HEK293 (cell line): ENCODE measurements around the gene EDA.

Experiments used
- CTCF ChIA-PET: fragments of 350-600 bp; formaldehyde crosslinking; extraction: SDS; loops from one replicate; lab custom pipeline; 2021; ENCODE audit warnings: antibody characterized with exemption; lab: Yijun Ruan, JAX
- POLR2A ChIA-PET: fragments of 300-600 bp; formaldehyde crosslinking; extraction: SDS; loops from one replicate; lab custom pipeline; 2020; ENCODE audit warnings: antibody characterized with exemption, inconsistent platforms; lab: Yijun Ruan, JAX
- H3K27ac ChIP-seq: fragments of 200-500 bp; sonication (Bioruptor generic); 2 replicates; pipeline ENCODE4 v1.5.1; 2014; ENCODE audit warnings: low read depth, low read length, control low read depth, inconsistent platforms; ENCODE audit errors: extremely low read depth
- H3K36me3 ChIP-seq, 2 experiments: fragments of 200-500 bp in 1 of 2; sonication (Bioruptor generic) in 1 of 2; 1 replicate in 1 of 2; 2 replicates in 1 of 2; pipeline ENCODE4 v1.5.1; 2014 to 2017; ENCODE audit warnings: inconsistent platforms in 2 of 2, low read length in 2 of 2; ENCODE audit not compliant: control insufficient read depth in 2 of 2, insufficient read depth in 1 of 2
- H3K4me1 ChIP-seq: fragments of 200-500 bp; sonication (Bioruptor generic); 2 replicates; pipeline ENCODE4 v1.5.1; 2014; ENCODE audit warnings: mild to moderate bottlenecking, low read length, inconsistent platforms; ENCODE audit not compliant: control insufficient read depth, insufficient read depth
- H3K4me3 ChIP-seq: 2 replicates; pipeline ENCODE4 v1.5.1; 2011; ENCODE audit warnings: low read depth, mild to moderate bottlenecking, control low read depth, low read length, moderate library complexity
- H3K9me3 ChIP-seq: fragments of 200-500 bp; sonication (Bioruptor generic); 2 replicates; pipeline ENCODE4 v1.5.1; 2014; ENCODE audit warnings: low read depth, low read length, inconsistent platforms; ENCODE audit not compliant: control insufficient read depth, insufficient read depth
- HOXD13 ChIP-seq: sonication (generic); formaldehyde crosslinking; IDR thresholded peaks from 2 replicates; pipeline ENCODE4 v1.8.0; 2022; ENCODE audit warnings: missing genetic modification reagents, borderline replicate concordance
- KLF9 ChIP-seq: fragments of 450-650 bp; formaldehyde crosslinking; IDR thresholded peaks from 2 replicates; pipeline ENCODE4 v1.5.1; 2016; ENCODE audit warnings: missing biosample characterization, missing genetic modification characterization, low read depth
- OSR2 ChIP-seq: fragments of 450-650 bp; formaldehyde crosslinking; IDR thresholded peaks from 2 replicates; pipeline ENCODE4 v1.5.1; 2016; ENCODE audit warnings: missing biosample characterization, missing genetic modification characterization
- OVOL3 ChIP-seq: fragments of 450-650 bp; formaldehyde crosslinking; IDR thresholded peaks from 2 replicates; pipeline ENCODE4 v1.5.1; 2016; ENCODE audit warnings: missing biosample characterization, missing genetic modification characterization
- SP7 ChIP-seq: fragments of 450-650 bp; formaldehyde crosslinking; IDR thresholded peaks from 2 replicates; pipeline ENCODE4 v1.5.1; 2016; ENCODE audit warnings: missing biosample characterization, missing genetic modification characterization
- ZBTB8A ChIP-seq: fragments of 450-650 bp; formaldehyde crosslinking; IDR thresholded peaks from 2 replicates; pipeline ENCODE4 v1.5.1; 2016; ENCODE audit warnings: missing biosample characterization, missing genetic modification characterization
- ZIC2 ChIP-seq: fragments of 450-650 bp; formaldehyde crosslinking; IDR thresholded peaks from 2 replicates; pipeline ENCODE4 v1.5.1; 2016; ENCODE audit warnings: missing biosample characterization, missing genetic modification characterization
- ZNF175 ChIP-seq: fragments of 450-650 bp; formaldehyde crosslinking; IDR thresholded peaks from 2 replicates; pipeline ENCODE4 v1.5.1; 2016; ENCODE audit warnings: missing biosample characterization, missing genetic modification characterization
- ZNF2 ChIP-seq: fragments of 450-650 bp; formaldehyde crosslinking; IDR thresholded peaks from 2 replicates; pipeline ENCODE4 v1.5.1; 2016; ENCODE audit warnings: missing biosample characterization, missing genetic modification characterization
- ZNF248 ChIP-seq: fragments of 450-650 bp; formaldehyde crosslinking; IDR thresholded peaks from 2 replicates; pipeline ENCODE4 v1.5.1; 2017; ENCODE audit warnings: missing biosample characterization, missing genetic modification characterization
- ZNF324 ChIP-seq: fragments of 450-650 bp; formaldehyde crosslinking; IDR thresholded peaks from 2 replicates; pipeline ENCODE4 v1.5.1; 2016; ENCODE audit warnings: missing biosample characterization, missing genetic modification characterization
- ZNF530 ChIP-seq: fragments of 450-650 bp; formaldehyde crosslinking; IDR thresholded peaks from 2 replicates; pipeline ENCODE4 v1.5.1; 2016; ENCODE audit warnings: low read depth, missing biosample characterization, missing genetic modification characterization
- ZNF585B ChIP-seq: fragments of 450-650 bp; formaldehyde crosslinking; IDR thresholded peaks from 2 replicates; pipeline ENCODE4 v1.5.1; 2016; ENCODE audit warnings: missing biosample characterization, missing genetic modification characterization
- ZNF626 ChIP-seq: fragments of 450-650 bp; sonication (Bioruptor Pico); formaldehyde crosslinking; IDR thresholded peaks from 2 replicates; pipeline ENCODE4 v1.5.1; 2018; ENCODE audit warnings: missing biosample characterization, missing genetic modification characterization, inconsistent platforms
- ZNF76 ChIP-seq: fragments of 450-650 bp; formaldehyde crosslinking; IDR thresholded peaks from 2 replicates; pipeline ENCODE4; 2016; ENCODE audit warnings: low read depth, missing biosample characterization, missing genetic modification characterization, borderline replicate concordance
- ZNF785 ChIP-seq: fragments of 450-650 bp; formaldehyde crosslinking; IDR thresholded peaks from 2 replicates; pipeline ENCODE4 v1.5.1; 2016; ENCODE audit warnings: missing biosample characterization, missing genetic modification characterization
- ZSCAN16 ChIP-seq: fragments of 450-650 bp; formaldehyde crosslinking; IDR thresholded peaks from 2 replicates; pipeline ENCODE4 v1.5.1; 2016; ENCODE audit warnings: missing biosample characterization, missing genetic modification characterization
- ZSCAN30 ChIP-seq: fragments of 450-650 bp; IDR thresholded peaks from 2 replicates; pipeline ENCODE4 v1.5.1; 2018; ENCODE audit warnings: missing biosample characterization, mild to moderate bottlenecking, missing genetic modification characterization, moderate library complexity
- TF ChIP-seq, protein P1 (sequence below): fragments of 450-650 bp; formaldehyde crosslinking; IDR thresholded peaks from 2 replicates; pipeline ENCODE4 v1.5.1; 2016; ENCODE audit warnings: missing biosample characterization, missing genetic modification characterization
- TF ChIP-seq, protein P2 (sequence below): fragments of 450-650 bp; formaldehyde crosslinking; IDR thresholded peaks from 2 replicates; pipeline ENCODE4 v1.5.1; 2016; ENCODE audit warnings: missing biosample characterization, missing genetic modification characterization
- TF ChIP-seq, protein P3 (sequence below): fragments of 450-650 bp; formaldehyde crosslinking; IDR thresholded peaks from 2 replicates; pipeline ENCODE4 v1.5.1; 2016; ENCODE audit warnings: missing biosample characterization, missing genetic modification characterization

EDA gene

DNA sequence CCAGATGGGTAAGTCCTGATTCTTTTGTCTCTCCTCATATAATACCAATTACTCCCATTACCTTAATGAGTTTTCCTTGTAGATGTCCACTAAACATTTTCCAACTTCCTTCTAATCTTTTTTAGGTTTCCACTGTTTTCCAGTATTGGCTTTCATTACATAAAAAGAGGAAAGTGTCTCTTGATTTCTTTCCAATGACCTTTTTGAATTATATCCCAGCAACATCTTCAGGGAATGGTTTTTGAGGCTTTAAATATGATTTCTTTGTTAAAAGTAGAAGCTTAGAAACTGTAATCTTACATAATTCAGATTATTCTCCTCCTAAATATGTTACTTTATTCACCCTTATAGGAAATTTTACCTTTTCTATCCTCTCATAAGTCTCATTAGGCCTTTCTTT, 298.9 kb downstream of the EDA start:
- H3K4me3 ChIP-seq: no peak overlapping the region
- TF ChIP-seq ZSCAN16 (no peak), ZNF530 (tag by site-specific recombination) (no peak), ZNF324 (no peak), ZNF248 (no peak), ZNF2 (tag by site-specific recombination) (no peak), HOXD13 (CRISPR knock-in tag) (no peak), SP7 (tag by site-specific recombination) (no peak), KLF9 (tag by site-specific recombination) (no peak), ZSCAN30 (tag by site-specific recombination) (no peak)
- TF ChIP-seq, all 188 proteins: peak for 0
- POLR2A ChIA-PET: no interaction called here
- no peaks in the 10 kb centered on the region for H3K36me3 ChIP-seq
- no peaks in the 10 kb centered on the region for H3K4me1 ChIP-seq
- H3K9me3 ChIP-seq: peaks cover 3% of the 10 kb centered on the region
- H3K27ac ChIP-seq: no peak overlapping the region
- CTCF ChIA-PET: interaction anchor here (2.2 kb wide), 1 partner anchor 116 kb away, joined by 6 read pairs; no protein-coding TSS in a partner anchor

DNA sequence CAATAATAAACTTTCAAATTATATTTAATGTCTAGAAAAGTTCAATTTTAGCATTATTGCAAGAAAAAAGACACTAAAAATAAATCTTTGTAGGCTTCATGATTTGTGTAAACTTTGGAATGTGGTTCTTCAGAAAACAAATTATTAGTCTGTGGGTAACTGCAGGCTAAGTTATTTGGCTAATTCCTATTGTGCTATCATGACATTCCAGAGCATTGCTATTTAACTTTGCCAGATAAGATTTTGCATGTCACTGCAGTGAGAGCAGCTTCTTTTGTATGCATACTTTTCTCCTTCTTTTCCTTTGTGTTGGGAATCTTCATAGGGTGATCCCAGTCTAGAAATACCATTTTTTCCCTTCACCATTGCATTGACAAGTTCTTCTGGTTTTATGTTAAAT, 303.8 kb downstream of the EDA start:
- ChIA-PET POLR2A (no interaction called here), CTCF (no interaction called here)
- no peak overlapping the region for H3K27ac ChIP-seq
- no peaks in the 10 kb centered on the region for H3K36me3 ChIP-seq
- TF ChIP-seq ZNF248 (no peak), ZNF585B (no peak), OSR2 (tag by site-specific recombination) (no peak), ZIC2 (tag by site-specific recombination) (no peak), ZNF626 (tag by site-specific recombination) (no peak), ZNF76 (no peak), ZNF785 (no peak), OVOL3 (tag by site-specific recombination) (no peak), ZBTB8A (tag by site-specific recombination) (no peak), ZNF175 (no peak)
- TF ChIP-seq, protein P1, sequence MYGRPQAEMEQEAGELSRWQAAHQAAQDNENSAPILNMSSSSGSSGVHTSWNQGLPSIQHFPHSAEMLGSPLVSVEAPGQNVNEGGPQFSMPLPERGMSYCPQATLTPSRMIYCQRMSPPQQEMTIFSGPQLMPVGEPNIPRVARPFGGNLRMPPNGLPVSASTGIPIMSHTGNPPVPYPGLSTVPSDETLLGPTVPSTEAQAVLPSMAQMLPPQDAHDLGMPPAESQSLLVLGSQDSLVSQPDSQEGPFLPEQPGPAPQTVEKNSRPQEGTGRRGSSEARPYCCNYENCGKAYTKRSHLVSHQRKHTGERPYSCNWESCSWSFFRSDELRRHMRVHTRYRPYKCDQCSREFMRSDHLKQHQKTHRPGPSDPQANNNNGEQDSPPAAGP (tag by site-specific recombination): no peak
- TF ChIP-seq, protein P2, sequence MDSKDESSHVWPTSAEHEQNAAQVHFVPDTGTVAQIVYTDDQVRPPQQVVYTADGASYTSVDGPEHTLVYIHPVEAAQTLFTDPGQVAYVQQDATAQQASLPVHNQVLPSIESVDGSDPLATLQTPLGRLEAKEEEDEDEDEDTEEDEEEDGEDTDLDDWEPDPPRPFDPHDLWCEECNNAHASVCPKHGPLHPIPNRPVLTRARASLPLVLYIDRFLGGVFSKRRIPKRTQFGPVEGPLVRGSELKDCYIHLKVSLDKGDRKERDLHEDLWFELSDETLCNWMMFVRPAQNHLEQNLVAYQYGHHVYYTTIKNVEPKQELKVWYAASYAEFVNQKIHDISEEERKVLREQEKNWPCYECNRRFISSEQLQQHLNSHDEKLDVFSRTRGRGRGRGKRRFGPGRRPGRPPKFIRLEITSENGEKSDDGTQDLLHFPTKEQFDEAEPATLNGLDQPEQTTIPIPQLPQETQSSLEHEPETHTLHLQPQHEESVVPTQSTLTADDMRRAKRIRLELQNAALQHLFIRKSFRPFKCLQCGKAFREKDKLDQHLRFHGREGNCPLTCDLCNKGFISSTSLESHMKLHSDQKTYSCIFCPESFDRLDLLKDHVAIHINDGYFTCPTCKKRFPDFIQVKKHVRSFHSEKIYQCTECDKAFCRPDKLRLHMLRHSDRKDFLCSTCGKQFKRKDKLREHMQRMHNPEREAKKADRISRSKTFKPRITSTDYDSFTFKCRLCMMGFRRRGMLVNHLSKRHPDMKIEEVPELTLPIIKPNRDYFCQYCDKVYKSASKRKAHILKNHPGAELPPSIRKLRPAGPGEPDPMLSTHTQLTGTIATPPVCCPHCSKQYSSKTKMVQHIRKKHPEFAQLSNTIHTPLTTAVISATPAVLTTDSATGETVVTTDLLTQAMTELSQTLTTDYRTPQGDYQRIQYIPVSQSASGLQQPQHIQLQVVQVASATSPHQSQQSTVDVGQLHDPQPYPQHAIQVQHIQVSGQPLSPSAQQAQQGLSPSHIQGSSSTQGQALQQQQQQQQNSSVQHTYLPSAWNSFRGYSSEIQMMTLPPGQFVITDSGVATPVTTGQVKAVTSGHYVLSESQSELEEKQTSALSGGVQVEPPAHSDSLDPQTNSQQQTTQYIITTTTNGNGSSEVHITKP (tag by site-specific recombination): no peak
- TF ChIP-seq, protein P3, sequence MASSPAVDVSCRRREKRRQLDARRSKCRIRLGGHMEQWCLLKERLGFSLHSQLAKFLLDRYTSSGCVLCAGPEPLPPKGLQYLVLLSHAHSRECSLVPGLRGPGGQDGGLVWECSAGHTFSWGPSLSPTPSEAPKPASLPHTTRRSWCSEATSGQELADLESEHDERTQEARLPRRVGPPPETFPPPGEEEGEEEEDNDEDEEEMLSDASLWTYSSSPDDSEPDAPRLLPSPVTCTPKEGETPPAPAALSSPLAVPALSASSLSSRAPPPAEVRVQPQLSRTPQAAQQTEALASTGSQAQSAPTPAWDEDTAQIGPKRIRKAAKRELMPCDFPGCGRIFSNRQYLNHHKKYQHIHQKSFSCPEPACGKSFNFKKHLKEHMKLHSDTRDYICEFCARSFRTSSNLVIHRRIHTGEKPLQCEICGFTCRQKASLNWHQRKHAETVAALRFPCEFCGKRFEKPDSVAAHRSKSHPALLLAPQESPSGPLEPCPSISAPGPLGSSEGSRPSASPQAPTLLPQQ: no peak
- H3K4me3 ChIP-seq: no peak overlapping the region
- H3K4me1 ChIP-seq: no peaks in the 10 kb centered on the region
- H3K9me3 ChIP-seq: no peaks in the 10 kb centered on the region; the same call in 1 of the 2 replicates
